Smooth muscle cell of the coronary artery (primary cell): ENCODE results near the gene GPRASP1. TPM values are rescaled to one million over a fixed set of nuclear protein-coding genes. Genes with fewer than 3 reads are reported as not detected.

Experiments used
- total RNA-seq: library from RNA; depleted of rRNA; stranded (reverse); fragments of >200 nt; gene quantifications from 2 replicates; pipeline ENCODE4 v1.2.3, GENCODE V29; 2014; ENCODE audit warnings: low replicate concordance

The GPRASP1 gene
- total RNA-seq: 1.5 and 6.2 TPM in 2 replicates

GRCh38 chrX:102651242-102652011 is at the start of gene GPRASP1:
Gene GPRASP1 (plus strand): TSS chrX:102651483. CDS start chrX:102653914, 2,431 bp downstream.

Other genes with a start within 250 kb of the GPRASP1 start
- gene NXF2B, start 211.5 kb upstream of the GPRASP1 start, total RNA-seq: not detected in 2 replicates
- gene TCP11X2, start 179.7 kb upstream of the GPRASP1 start, total RNA-seq: not detected in 2 replicates
- 1.1 TPM in 1 of 2 replicates, not detected in the other for gene TMSB15A, start 134.7 kb upstream of the GPRASP1 start, total RNA-seq
- gene ARMCX5, start 52.0 kb upstream of the GPRASP1 start, total RNA-seq: 16.1 and 17.4 TPM in 2 replicates
- gene GPRASP2, start 61.0 kb downstream of the GPRASP1 start, total RNA-seq: 13.7 and 23.6 TPM in 2 replicates
- 3.4 and 8.0 TPM in 2 replicates for gene GPRASP3, start 69.3 kb downstream of the GPRASP1 start, total RNA-seq